ENCODE results near the gene KISS1R.

The KISS1R gene

DNA sequence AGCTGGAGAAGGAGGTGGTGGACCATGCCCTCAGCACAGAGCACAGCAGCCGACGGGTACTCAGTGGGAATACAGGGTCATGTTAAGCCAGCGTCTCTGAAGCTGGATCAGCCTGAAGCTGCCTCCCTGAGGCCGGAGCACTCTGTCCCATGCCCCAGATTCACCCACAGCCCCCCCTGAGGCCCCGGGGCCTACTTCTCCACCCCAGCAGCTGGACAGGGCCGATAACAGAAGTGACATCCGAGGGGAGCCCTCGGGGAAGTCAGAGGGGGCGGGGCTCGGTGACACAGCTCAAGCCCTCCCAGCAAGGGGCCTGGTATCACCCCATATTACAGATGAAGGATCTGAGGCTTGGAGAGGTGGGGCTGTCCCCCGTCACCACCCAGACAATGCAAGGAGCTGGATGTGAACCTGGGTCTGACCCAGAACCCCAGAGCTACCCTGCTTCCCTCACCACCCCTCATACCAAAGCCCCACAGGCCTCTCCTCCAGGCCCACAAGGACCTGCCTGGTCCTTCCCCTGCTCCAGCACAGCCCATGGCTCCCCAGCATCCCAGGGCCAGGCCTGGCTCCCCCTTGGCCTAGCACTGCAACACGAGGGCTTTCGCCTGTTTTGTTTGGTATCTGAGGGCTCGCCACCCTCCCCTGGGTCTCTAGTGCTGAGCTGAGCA, 9.8 kb upstream of the KISS1R start:
- TF ChIP-seq, protein P1, sequence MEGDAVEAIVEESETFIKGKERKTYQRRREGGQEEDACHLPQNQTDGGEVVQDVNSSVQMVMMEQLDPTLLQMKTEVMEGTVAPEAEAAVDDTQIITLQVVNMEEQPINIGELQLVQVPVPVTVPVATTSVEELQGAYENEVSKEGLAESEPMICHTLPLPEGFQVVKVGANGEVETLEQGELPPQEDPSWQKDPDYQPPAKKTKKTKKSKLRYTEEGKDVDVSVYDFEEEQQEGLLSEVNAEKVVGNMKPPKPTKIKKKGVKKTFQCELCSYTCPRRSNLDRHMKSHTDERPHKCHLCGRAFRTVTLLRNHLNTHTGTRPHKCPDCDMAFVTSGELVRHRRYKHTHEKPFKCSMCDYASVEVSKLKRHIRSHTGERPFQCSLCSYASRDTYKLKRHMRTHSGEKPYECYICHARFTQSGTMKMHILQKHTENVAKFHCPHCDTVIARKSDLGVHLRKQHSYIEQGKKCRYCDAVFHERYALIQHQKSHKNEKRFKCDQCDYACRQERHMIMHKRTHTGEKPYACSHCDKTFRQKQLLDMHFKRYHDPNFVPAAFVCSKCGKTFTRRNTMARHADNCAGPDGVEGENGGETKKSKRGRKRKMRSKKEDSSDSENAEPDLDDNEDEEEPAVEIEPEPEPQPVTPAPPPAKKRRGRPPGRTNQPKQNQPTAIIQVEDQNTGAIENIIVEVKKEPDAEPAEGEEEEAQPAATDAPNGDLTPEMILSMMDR (IDR thresholded peaks at IDR 0.05; ENCODE audit: low read depth, low read length, missing control alignments), result no peak
- no peak overlapping the region for H3K4me3 ChIP-seq (ENCODE audit: low read depth, low read length)
- DNase-seq (ENCODE audit: low read depth), result no peak
- in situ Hi-C loops (cut with HindIII; ENCODE audit: low sequenced_read_pairs), result no loop called here

DNA sequence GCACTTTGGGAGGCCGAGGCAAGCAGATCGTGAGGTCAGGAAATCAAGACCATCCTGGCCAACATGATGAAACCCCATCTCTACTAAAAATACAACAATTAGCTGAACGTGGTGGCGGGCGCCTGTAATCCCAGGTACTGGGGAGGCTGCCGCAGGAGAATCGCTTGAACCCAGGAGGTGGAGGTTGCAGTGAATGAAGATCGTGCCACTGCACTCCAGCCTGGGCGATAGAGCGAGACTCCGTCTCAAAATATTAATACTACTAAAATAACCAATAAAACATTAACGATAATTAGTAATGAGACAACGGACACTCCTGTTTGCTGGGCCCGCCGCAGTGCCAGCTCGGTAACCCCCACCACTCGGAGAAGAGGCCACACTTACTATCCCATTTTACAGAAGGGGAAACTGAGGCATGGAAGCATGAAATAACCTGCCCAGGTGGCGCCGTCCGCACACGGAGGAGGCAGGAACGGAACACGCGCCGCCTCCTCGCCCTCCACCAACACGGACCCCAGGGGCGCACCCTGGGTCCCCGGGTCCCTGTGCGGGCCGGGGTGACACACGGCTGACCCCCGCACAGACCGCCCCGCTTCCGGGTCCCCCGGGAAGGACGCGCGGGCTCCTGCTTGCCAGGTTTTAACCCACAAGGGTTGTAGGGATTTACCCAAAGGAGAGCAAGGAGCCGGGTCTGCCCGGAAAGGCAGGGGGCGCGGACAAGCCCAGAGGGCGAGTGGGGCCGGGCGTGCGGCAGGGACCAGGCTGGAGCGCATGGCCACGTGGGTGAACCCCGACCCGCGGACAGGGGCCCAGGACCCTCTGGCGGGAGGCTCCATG, 5.7 kb upstream of the KISS1R start:
- TF ChIP-seq, protein P1 (IDR thresholded peaks at IDR 0.05; ENCODE audit: low read depth, low read length, missing control alignments), result no peak
- no peak for DNase-seq (ENCODE audit: low read depth)
- in situ Hi-C loops (cut with HindIII; ENCODE audit: low sequenced_read_pairs), result no loop called here
- H3K4me3 ChIP-seq (ENCODE audit: low read depth, low read length), result peak overlapping the region; percentile 26

DNA sequence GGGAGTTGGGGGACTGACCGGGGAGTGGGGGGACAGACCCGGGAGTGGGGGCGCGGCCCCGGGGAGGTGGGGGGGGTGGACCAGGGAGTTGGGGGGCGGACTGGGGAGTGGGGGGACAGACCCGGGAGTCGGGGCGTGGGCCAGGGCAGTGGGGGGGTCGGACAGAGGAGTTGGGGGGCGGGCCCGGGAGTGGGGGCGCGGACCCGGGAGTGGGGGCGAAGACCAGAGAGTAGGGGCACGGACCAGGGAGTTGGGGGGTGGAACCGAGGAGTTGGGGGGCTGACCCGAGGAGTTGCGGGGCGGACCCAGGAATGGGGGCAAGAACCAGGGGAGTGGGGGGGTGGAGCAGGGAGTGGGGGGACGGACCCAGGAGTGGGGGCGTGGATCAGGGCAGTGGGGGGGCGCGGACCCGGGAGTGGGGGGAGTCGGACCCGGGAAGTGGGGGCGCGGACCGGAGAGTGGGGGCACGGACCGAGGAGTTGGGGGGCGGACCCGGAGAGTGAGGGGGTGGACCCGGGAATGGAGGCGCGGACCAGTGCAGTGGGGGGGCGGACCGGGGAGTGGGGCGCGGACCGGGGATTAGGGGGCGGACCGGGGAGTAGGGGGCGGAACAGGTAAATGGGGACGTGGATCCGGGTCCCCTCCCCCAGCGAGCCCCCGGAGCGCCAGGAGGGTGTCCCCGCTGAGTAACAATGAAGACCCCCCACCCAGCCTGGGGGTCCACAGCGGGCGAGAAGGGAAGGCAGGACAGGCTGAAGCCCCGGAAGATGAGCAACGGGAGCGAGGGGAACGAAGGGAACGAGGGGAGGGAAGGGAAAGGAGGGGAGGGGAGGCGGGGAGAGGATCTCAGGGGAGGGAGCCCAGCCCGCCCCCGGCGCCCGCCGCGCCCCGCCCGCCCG, 4.7 kb upstream of the KISS1R start:
- no peak for DNase-seq (ENCODE audit: low read depth)
- H3K4me3 ChIP-seq (ENCODE audit: low read depth, low read length), result peak overlapping the region; percentile 78
- TF ChIP-seq, protein P1 (IDR thresholded peaks at IDR 0.05; ENCODE audit: low read depth, low read length, missing control alignments), result no peak
- in situ Hi-C loops (cut with HindIII; ENCODE audit: low sequenced_read_pairs), result no loop called here

DNA sequence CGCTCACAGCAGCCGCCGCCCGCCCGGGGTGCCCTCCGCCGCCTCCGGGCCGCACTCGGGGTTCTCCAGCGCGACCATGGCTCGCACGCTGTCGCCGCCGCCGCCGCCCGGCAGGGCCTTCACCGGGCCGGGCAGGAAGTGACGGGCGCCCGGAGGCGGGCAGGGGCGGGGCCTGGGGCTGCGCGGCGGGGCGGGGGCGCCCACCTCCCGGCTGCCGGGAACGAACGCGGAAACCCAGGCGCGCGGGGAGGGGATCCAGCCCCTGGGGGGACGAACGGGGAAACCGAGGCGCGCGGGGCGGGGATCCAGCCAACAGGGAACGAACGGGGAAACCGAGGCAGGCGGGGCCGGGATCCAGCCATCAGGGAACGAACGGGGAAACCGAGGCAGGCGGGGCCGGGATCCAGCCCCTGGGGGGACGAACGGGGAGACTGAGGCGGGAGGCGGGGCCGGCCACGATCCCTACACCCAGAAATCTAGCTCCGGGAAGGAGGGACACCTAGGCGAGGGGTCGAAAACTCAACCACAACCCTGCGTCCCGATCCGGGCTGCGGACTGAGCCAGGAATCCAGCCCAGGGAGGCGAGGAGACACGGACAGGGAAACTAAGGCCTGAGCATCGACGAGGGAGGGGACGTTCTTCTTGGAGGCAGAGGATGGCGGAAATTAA, 3.9 kb upstream of the KISS1R start, which contains the start of gene R3HDM4:
Gene R3HDM4 (minus strand): TSS at position 140 of the 669 bp plus-strand sequence. CDS start 62 bp downstream, at position 78.
- no peak for DNase-seq (ENCODE audit: low read depth)
- TF ChIP-seq, protein P1 (IDR thresholded peaks at IDR 0.05; ENCODE audit: low read depth, low read length, missing control alignments), result no peak
- peak within 1 kb of the TSS; percentile 78 for H3K4me3 ChIP-seq (ENCODE audit: low read depth, low read length)
- in situ Hi-C loops (cut with HindIII; ENCODE audit: low sequenced_read_pairs), result no loop called here

DNA sequence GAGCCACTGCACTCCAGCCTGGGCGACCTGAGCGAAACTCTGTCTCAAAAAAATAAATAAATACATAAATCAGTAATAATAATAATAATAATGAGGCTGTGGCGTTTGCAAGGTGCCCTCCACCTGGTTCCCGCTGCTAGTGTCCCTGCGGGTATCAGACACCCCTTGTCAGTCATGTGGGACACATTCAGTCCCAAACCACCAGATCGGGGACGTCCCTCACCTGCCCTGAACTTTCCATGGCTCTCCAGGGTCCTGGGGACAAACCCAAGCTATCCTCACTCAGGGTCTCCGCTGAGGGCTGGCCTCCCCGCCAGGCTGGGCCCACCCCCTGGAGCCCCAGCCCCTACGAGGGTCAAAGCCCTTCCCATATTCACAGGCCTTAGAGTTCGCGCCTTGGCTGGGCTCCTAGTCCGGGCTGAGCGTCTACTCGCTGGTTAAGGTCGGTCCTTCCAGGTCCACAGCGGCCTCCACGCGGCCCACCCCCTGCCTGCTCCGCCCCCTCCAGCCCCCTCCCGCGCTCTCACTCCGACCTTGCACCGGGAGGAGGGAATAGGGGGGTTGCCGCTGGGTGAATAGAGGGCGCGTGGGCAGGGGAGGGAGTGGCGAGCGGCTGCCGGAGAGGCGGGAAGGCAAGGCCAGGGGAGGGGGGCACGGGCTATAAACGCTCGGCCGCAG, 349 bp upstream of the KISS1R start:
- no peak for DNase-seq (ENCODE audit: low read depth)
- TF ChIP-seq, protein P1 (IDR thresholded peaks at IDR 0.05; ENCODE audit: low read depth, low read length, missing control alignments), result no peak
- H3K4me3 ChIP-seq (ENCODE audit: low read depth, low read length), result no peak overlapping the region
- in situ Hi-C loops (cut with HindIII; ENCODE audit: low sequenced_read_pairs), result no loop called here

Data from astrocyte of the cerebellum (primary cell).